Measurements from ENCODE around the gene LRRK1.

Gene LRRK1

DNA sequence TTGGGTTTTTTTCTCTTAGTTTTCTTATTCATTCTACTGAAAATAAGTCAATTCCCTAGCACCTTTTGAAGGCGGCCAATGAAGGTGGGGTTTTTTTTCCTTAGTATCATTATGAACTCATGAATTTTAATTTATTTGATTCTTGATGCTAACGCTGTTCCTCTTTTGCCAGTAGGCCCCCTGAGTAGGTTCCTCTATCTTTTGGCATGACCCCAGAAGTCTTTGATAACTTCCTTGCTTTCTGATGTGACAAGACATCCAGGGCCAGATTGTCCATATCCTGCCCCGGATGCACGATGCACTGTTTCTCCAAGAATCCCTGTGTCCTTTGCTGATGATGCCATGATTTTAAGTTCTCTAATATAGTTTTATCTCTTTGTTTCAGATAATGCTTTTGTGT, 20.6 kb downstream of the LRRK1 start:
- TF ChIP-seq, protein P1, sequence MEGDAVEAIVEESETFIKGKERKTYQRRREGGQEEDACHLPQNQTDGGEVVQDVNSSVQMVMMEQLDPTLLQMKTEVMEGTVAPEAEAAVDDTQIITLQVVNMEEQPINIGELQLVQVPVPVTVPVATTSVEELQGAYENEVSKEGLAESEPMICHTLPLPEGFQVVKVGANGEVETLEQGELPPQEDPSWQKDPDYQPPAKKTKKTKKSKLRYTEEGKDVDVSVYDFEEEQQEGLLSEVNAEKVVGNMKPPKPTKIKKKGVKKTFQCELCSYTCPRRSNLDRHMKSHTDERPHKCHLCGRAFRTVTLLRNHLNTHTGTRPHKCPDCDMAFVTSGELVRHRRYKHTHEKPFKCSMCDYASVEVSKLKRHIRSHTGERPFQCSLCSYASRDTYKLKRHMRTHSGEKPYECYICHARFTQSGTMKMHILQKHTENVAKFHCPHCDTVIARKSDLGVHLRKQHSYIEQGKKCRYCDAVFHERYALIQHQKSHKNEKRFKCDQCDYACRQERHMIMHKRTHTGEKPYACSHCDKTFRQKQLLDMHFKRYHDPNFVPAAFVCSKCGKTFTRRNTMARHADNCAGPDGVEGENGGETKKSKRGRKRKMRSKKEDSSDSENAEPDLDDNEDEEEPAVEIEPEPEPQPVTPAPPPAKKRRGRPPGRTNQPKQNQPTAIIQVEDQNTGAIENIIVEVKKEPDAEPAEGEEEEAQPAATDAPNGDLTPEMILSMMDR (IDR thresholded peaks at IDR 0.05; ENCODE audit: extremely low read depth, missing control alignments), result no peak
- DNase-seq (ENCODE audit: low spot score), result no peak

DNA sequence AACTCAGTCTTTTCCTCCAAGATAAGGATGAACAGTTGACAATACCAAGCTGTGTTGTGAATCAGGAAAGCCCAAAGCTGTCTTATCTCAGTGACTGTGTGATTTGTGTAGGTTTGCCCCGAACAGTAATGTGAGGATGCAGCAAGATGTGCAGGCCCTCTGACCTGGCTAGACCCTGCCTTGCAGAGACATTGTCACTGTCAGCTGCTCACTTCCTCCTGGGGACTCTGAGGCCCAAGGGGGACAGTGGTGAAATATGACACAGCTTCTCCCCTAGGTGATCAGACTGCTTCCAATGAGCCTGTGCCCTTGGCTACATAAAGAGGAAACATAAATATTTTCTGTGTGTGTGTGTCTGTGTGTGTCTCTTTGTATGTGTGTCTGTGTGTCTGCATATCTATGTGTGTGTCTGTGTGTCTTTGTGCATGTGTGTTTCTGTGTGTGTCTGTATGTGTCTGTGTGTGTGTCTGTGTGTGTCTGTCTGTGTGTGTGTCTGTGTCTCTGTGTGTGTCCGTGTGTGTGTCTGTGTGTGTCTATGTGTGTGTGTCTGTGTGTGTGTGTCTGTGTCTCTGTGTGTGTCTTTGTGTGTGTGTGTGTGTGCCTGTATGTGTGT, 21.7 kb downstream of the LRRK1 start:
- TF ChIP-seq, protein P1 (IDR thresholded peaks at IDR 0.05; ENCODE audit: extremely low read depth, missing control alignments), result no peak
- DNase-seq (ENCODE audit: low spot score), result peak; percentile 63

DNA sequence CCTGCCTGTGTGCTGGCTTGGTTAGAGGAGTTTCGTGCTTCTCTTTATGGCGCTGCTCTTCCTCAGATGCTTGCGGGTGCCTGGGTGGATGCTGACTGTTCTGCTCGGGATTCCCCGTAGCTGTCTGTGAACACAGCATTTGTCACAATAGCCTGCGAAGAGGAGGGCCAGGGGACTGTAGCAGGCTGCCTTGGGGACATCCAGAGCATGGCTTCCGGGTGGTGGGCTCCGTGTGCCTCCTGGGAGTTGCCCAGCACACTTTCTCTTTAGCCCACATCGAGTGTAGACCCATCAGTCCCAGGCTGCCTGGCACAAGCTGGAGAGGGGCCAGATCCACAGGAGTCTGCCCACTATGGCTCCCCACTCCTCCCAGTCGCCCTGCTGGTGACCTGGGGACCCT, 22.4 kb downstream of the LRRK1 start:
- TF ChIP-seq, protein P1 (IDR thresholded peaks at IDR 0.05; ENCODE audit: extremely low read depth, missing control alignments), result no peak
- peak; percentile 58 for DNase-seq (ENCODE audit: low spot score)

DNA sequence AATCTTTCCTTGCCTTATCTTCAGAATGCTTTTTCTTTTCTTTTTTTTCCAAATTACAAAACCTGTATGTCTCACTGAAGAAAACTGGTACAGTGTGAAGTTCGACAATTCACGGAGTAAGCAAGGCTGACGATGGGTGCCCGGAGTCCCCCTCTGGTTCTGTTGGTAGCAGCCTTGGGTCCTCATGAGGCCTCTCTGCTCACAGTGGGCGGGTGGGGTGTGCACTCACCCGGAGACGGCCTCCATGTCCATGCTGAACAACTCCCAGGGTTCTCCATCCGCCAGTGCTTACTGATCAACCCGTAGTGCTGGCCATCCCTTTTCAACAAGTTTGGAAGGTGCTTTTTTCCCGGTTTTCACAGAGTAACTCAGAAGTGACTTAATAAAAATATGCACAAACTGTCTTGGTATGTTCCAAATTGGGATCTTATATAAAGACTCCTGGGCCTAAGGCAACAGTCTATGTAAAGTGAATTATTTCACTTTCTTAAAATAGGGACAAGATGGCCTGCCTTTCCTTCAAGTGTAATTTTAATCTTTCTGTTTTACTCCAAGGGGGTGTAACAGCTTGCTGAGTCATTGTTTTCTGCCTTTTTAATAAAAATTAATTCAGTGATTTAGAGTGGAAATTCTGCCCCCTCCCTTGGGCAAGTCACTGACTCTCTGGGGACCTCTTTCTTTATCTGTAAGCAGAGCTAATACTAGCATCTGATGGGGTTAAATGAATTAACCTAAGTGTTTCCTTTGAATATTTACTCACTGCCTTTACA, 23.7 kb downstream of the LRRK1 start:
- DNase-seq (ENCODE audit: low spot score), result no peak
- TF ChIP-seq, protein P1 (IDR thresholded peaks at IDR 0.05; ENCODE audit: extremely low read depth, missing control alignments), result no peak

DNA sequence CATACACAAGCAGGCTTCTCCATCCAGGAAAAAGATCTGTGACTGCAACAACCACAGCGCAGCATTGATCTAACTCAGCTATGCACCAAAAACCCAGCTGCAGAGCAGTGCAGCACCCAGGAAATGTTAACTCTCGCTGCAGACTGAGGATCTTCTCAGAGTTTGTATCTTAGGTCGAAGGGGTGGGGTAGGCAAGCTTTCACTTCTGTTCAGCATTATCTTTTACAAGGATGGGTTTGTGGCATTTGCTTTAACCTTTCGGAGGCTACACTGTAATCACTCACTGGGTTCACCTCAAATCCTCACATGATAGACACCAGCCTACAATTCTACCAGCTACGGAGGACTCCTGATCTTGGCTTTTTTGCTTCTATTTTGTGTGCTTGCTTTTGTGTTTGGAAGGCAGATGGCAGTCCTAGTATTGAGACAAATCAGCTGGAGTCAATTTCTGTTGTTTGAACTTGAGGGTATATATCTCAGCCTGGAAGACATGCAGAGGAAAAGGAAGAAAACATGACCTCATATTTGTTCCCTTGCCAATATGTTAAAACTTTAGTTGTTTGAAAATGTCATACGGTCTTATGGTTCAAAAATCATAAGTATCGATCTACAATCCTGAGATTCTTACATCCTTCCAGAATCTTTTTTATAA, 25.2 kb downstream of the LRRK1 start:
- TF ChIP-seq, protein P1 (IDR thresholded peaks at IDR 0.05; ENCODE audit: extremely low read depth, missing control alignments), result no peak
- DNase-seq (ENCODE audit: low spot score), result no peak

DNA sequence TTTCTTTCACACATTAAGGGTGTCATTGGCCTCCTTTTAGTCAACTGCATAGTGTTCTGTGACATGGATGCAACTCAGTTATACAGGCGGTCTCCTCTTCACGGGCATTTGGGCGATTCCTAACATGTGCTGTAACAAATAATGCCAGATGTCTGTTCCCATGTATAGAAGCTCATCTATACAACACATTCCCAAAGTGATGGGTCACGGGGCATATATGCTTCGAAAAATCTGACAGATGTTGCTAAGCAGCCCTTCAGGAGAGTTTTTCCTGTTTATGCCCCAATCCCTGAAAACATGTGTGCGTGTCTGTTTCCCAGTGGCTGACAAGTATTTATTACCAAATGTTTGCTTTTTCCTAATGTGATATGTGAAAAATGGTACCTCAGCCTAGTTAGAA, 25.8 kb downstream of the LRRK1 start:
- no peak for DNase-seq (ENCODE audit: low spot score)
- TF ChIP-seq, protein P1 (IDR thresholded peaks at IDR 0.05; ENCODE audit: extremely low read depth, missing control alignments), result no peak
